Right lobe of liver (tissue), 4 donors: ENCODE measurements around the gene DNAJB11.

Experiments used
- CTCF ChIP-seq, 4 donors: fragments of 200-600 bp in 3 of 4; fragments of 450-650 bp in 1 of 4; IDR thresholded peaks; one replicate each; pipeline versions ENCODE4 v1.5.1 to v1.8.0; 2016 to 2022; ENCODE audit warnings: antibody characterized with exemption in 4 of 4, mild to moderate bottlenecking in 2 of 4
- POLR2A ChIP-seq: fragments of 450-650 bp; IDR thresholded peaks from one replicate; pipeline ENCODE4 v1.6.1; 2017; ENCODE audit warnings: antibody characterized with exemption, mild to moderate bottlenecking
- donor health status: DM: no; HTN: no; CAD: no.
- donor health status: DM: no; HTN: no; CAD: no.
- donor health status: DM: no; HTN: yes; CAD: no.

- TF ChIP-seq CTCF (IDR thresholded peaks at IDR 0.05) (no peak), POLR2A (no peak)
Measured at GRCh38 chr3:186587183-186587582, 16.7 kb downstream of the DNAJB11 start.
